Mesothelial cell of epicardium (in vitro differentiated cells): Measurements from ENCODE around the gene PTCD2. TPM values are rescaled to one million over a fixed set of nuclear protein-coding genes. Genes with fewer than 3 reads are reported as not detected.

ENCODE experiments used
- DNase-seq, 2 experiments: peaks; one replicate each; pipeline ENCODE4 v3.0.0; 2021; ENCODE audit warnings: low spot score in 2 of 2; ENCODE audit not compliant: unreplicated experiment in 2 of 2
- H3K27ac Mint-ChIP-seq: 2 replicates; pipeline ENCODE4 v1.8.0; 2021; ENCODE audit warnings: mixed read lengths
- H3K27me3 Mint-ChIP-seq: 2 replicates; pipeline ENCODE4 v1.8.0; 2021; ENCODE audit warnings: low read depth, mixed read lengths
- H3K36me3 Mint-ChIP-seq: 2 replicates; pipeline ENCODE4 v1.8.0; 2021; ENCODE audit warnings: mixed read lengths
- H3K4me1 Mint-ChIP-seq: 2 replicates; pipeline ENCODE4 v1.8.0; 2021; ENCODE audit warnings: mixed read lengths
- H3K4me3 Mint-ChIP-seq: 2 replicates; pipeline ENCODE4 v1.8.0; 2021; ENCODE audit warnings: mild to moderate bottlenecking, moderate library complexity, mixed read lengths
- H3K9me3 Mint-ChIP-seq: 2 replicates; pipeline ENCODE4 v1.8.0; 2021; ENCODE audit warnings: mixed read lengths
- CTCF ChIP-seq: fragments of 200-600 bp; sonication (generic); IDR thresholded peaks from one replicate; pipeline ENCODE4 v1.5.0; 2021; ENCODE audit warnings: antibody characterized with exemption; ENCODE audit not compliant: unreplicated experiment
- total RNA-seq: library from RNA; stranded (reverse); gene quantifications from 3 replicates; pipeline ENCODE4 v1.2.1, GENCODE V29; 2021

PTCD2 gene
- total RNA-seq, 1 donor from 2014 or later = 12.2 TPM

GRCh38 chr5:72284559-72285423 is 35.4 kb upstream of the PTCD2 start:
- no peak for DNase-seq
- no peak overlapping the region for H3K4me3 Mint-ChIP-seq
- H3K4me1 Mint-ChIP-seq = peaks cover 51% of the 10 kb centered on the region
- H3K36me3 Mint-ChIP-seq = peaks cover 8% of the 10 kb centered on the region
- H3K9me3 Mint-ChIP-seq = no peaks in the 10 kb centered on the region
- TF ChIP-seq CTCF = no peak
- H3K27ac Mint-ChIP-seq = peak overlapping the region; percentile 40
- no peaks in the 10 kb centered on the region for H3K27me3 Mint-ChIP-seq

- TF ChIP-seq CTCF = no peak
- Mint-ChIP-seq H3K9me3 (no peaks in the 10 kb centered on the region), H3K4me1 (peaks cover 47% of the 10 kb centered on the region), H3K4me3 (no peak overlapping the region), H3K27me3 (no peaks in the 10 kb centered on the region), H3K27ac (peak overlapping the region; percentile 13), H3K36me3 (peaks cover 8% of the 10 kb centered on the region)
- DNase-seq = no peak
Observed at GRCh38 chr5:72285424-72285821, 34.8 kb upstream of the PTCD2 start.

GRCh38 chr5:72286798-72287197 is 33.4 kb upstream of the PTCD2 start:
- no peak for DNase-seq
- H3K9me3 Mint-ChIP-seq = no peaks in the 10 kb centered on the region
- no peaks in the 10 kb centered on the region for H3K27me3 Mint-ChIP-seq
- no peak for TF ChIP-seq CTCF
- no peak overlapping the region for H3K27ac Mint-ChIP-seq
- peaks cover 8% of the 10 kb centered on the region for H3K36me3 Mint-ChIP-seq
- no peak overlapping the region for H3K4me3 Mint-ChIP-seq
- peaks cover 33% of the 10 kb centered on the region for H3K4me1 Mint-ChIP-seq

- no peak overlapping the region for H3K4me3 Mint-ChIP-seq
- H3K36me3 Mint-ChIP-seq = peaks cover 15% of the 10 kb centered on the region
- no peak for TF ChIP-seq CTCF
- H3K27me3 Mint-ChIP-seq = no peaks in the 10 kb centered on the region
- no peak overlapping the region for H3K27ac Mint-ChIP-seq
- H3K4me1 Mint-ChIP-seq = peaks cover 18% of the 10 kb centered on the region
- H3K9me3 Mint-ChIP-seq = no peaks in the 10 kb centered on the region
- DNase-seq = no peak
Observed at GRCh38 chr5:72288924-72289323, 31.2 kb upstream of the PTCD2 start.

GRCh38 chr5:72290356-72291133 is 29.6 kb upstream of the PTCD2 start:
- peaks cover 15% of the 10 kb centered on the region for H3K4me1 Mint-ChIP-seq
- H3K27ac Mint-ChIP-seq = no peak overlapping the region
- H3K27me3 Mint-ChIP-seq = no peaks in the 10 kb centered on the region
- no peaks in the 10 kb centered on the region for H3K9me3 Mint-ChIP-seq
- no peak for TF ChIP-seq CTCF
- DNase-seq = no peak
- peaks cover 21% of the 10 kb centered on the region for H3K36me3 Mint-ChIP-seq
- H3K4me3 Mint-ChIP-seq = no peak overlapping the region
